GM21526 (cell line): ENCODE data around the gene PPP1R9B.

ENCODE experiments used
- ATAC-seq: cut with Tn5 transposase; IDR thresholded peaks from one replicate; pipeline ENCODE4 v1.9.1; 2021; ENCODE audit warnings: moderate library complexity; ENCODE audit not compliant: unreplicated experiment, low FRiP score

The PPP1R9B gene

GRCh38 chr17:50144845-50145531, 5.5 kb downstream of the PPP1R9B start:
- no peak for ATAC-seq

- ATAC-seq: no peak
Measured at GRCh38 chr17:50144355-50144754, 6.1 kb downstream of the PPP1R9B start.

- no peak for ATAC-seq
Measured at GRCh38 chr17:50143461-50144176, 6.9 kb downstream of the PPP1R9B start.

- ATAC-seq: no peak
Measured at GRCh38 chr17:50141745-50142110, 8.7 kb downstream of the PPP1R9B start.

GRCh38 chr17:50141026-50141744, 9.3 kb downstream of the PPP1R9B start:
- ATAC-seq: no peak

- ATAC-seq: no peak
Measured at GRCh38 chr17:50139950-50140885, 10.3 kb downstream of the PPP1R9B start.

GRCh38 chr17:50139185-50139783, 11.2 kb downstream of the PPP1R9B start:
- ATAC-seq: no peak

GRCh38 chr17:50137042-50137441, 13.4 kb downstream of the PPP1R9B start:
- ATAC-seq: no peak

GRCh38 chr17:50136096-50136687, 14.3 kb downstream of the PPP1R9B start:
- ATAC-seq: no peak

GRCh38 chr17:50135316-50136095, 15.0 kb downstream of the PPP1R9B start:
- ATAC-seq: no peak

- ATAC-seq: no peak
Measured at GRCh38 chr17:50134206-50135110, 16.0 kb downstream of the PPP1R9B start.

- ATAC-seq: no peak
Measured at GRCh38 chr17:50133769-50134099, 16.7 kb downstream of the PPP1R9B start.

- ATAC-seq: no peak
Measured at GRCh38 chr17:50133028-50133768, 17.3 kb downstream of the PPP1R9B start.

- ATAC-seq: no peak
Measured at GRCh38 chr17:50132104-50132794, 18.2 kb downstream of the PPP1R9B start.

GRCh38 chr17:50130559-50131305, 19.7 kb downstream of the PPP1R9B start:
- no peak for ATAC-seq
